ENCODE data around the gene CDKAL1.

The CDKAL1 gene

DNA sequence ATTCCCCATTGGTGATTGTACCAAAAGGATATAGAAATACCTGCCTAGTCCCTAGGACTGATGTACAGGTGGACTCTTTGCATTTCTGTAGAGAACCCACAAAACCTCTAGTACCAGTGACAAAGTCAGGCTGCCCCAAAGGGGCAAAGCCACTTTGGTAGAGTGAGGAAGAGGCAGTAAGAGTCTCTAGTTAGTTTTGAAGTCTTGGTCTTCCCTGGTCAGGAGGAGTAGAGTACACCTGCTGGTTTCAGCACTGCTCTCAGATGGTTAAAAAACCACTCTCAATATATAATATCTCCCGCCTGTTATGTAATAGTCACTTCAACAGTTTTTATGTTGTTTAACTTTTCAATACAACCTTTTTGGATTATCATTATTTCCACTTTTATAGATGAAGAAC is 344.9 kb downstream of the CDKAL1 start:
- peaks cover 11% of the 10 kb centered on the region for H3K4me1 ChIP-seq
- H3K36me3 ChIP-seq, result no peaks in the 10 kb centered on the region
- no peaks in the 10 kb centered on the region; the same call in 1 of the 2 replicates for H3K9me3 ChIP-seq
- DNase-seq, result no peak
- TF ChIP-seq CTCF (IDR thresholded peaks at IDR 0.05; ENCODE audit: low read depth, low read length), result no peak
- H3K27me3 ChIP-seq, result no peaks in the 10 kb centered on the region
- H3K4me3 ChIP-seq (ENCODE audit: low read depth, low read length), result no peak overlapping the region

- TF ChIP-seq CTCF (IDR thresholded peaks at IDR 0.05; ENCODE audit: low read depth, low read length), result no peak
- no peaks in the 10 kb centered on the region for H3K36me3 ChIP-seq
- H3K4me3 ChIP-seq (ENCODE audit: low read depth, low read length), result no peak overlapping the region
- no peak for DNase-seq
- H3K9me3 ChIP-seq, result no peaks in the 10 kb centered on the region; the same call in 1 of the 2 replicates
- peaks cover 11% of the 10 kb centered on the region for H3K4me1 ChIP-seq
- H3K27me3 ChIP-seq, result no peaks in the 10 kb centered on the region
Measured at GRCh38 chr6:20879526-20879925, 345.3 kb downstream of the CDKAL1 start.

DNA sequence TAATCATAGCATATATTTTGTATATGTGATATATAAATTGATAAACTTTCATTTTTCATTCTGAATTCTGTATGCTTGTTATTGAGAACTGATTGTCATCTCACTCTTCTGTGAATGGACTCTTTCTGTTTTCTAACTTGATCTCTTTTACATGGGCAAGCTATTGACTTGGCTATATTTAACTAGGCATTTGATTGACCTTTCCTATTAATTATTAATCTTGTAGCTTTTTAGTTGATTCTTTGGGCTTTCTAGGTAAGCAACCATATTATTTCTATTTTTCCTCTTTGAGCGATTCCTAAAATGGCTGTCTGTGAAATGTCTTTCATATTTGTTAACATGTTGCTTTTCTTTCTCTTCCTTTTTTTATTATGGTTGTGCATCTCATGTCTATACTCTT is 347.1 kb downstream of the CDKAL1 start:
- H3K4me3 ChIP-seq (ENCODE audit: low read depth, low read length), result no peak overlapping the region

GRCh38 chr6:20882014-20882413 is 347.8 kb downstream of the CDKAL1 start:
- no peak for DNase-seq
- TF ChIP-seq CTCF (IDR thresholded peaks at IDR 0.05; ENCODE audit: low read depth, low read length), result no peak
- peaks cover under 1% of the 10 kb centered on the region; the same call in 1 of the 2 replicates for H3K9me3 ChIP-seq
- no peaks in the 10 kb centered on the region for H3K36me3 ChIP-seq
- H3K4me1 ChIP-seq, result no peaks in the 10 kb centered on the region
- H3K27me3 ChIP-seq, result no peaks in the 10 kb centered on the region
- no peak overlapping the region for H3K4me3 ChIP-seq (ENCODE audit: low read depth, low read length)

More for the DNA sequence above, 347.1 kb downstream of the CDKAL1 start:
- TF ChIP-seq CTCF (IDR thresholded peaks at IDR 0.05; ENCODE audit: low read depth, low read length), result no peak
- peaks cover 2% of the 10 kb centered on the region for H3K4me1 ChIP-seq
- no peaks in the 10 kb centered on the region; the same call in 1 of the 2 replicates for H3K9me3 ChIP-seq
- H3K27me3 ChIP-seq, result no peaks in the 10 kb centered on the region
- DNase-seq, result no peak
- H3K36me3 ChIP-seq, result no peaks in the 10 kb centered on the region

- no peak for DNase-seq
- TF ChIP-seq CTCF (IDR thresholded peaks at IDR 0.05; ENCODE audit: low read depth, low read length), result no peak
- Histone ChIP-seq H3K9me3 (peaks cover 3% of the 10 kb centered on the region), H3K4me3 (ENCODE audit: low read depth, low read length) (no peak overlapping the region), H3K4me1 (no peaks in the 10 kb centered on the region), H3K36me3 (no peaks in the 10 kb centered on the region), H3K27me3 (no peaks in the 10 kb centered on the region)
Measured at GRCh38 chr6:20885076-20885475, 350.8 kb downstream of the CDKAL1 start.

GRCh38 chr6:20891161-20891560 is 356.9 kb downstream of the CDKAL1 start:
- Histone ChIP-seq H3K4me3 (ENCODE audit: low read depth, low read length) (no peak overlapping the region), H3K27me3 (no peaks in the 10 kb centered on the region), H3K9me3 (peaks cover 3% of the 10 kb centered on the region), H3K4me1 (no peaks in the 10 kb centered on the region), H3K36me3 (no peaks in the 10 kb centered on the region)
- TF ChIP-seq CTCF (IDR thresholded peaks at IDR 0.05; ENCODE audit: low read depth, low read length), result no peak
- DNase-seq, result no peak

All from BE2C (cell line).